Fibroblast of pulmonary artery (primary cell): Measurements from ENCODE around the gene RET.

Experiments used
- DNase-seq: peaks from one replicate; pipeline ENCODE4 v3.0.0-alpha.2; 2010; ENCODE audit warnings: low read depth
- H3K4me3 ChIP-seq: replicated peaks from 2 replicates; pipeline ENCODE4 v1.5.1; 2011; ENCODE audit warnings: low read depth, mild to moderate bottlenecking, control low read depth, low read length, moderate library complexity
- TF ChIP-seq, protein P1 (sequence below): IDR thresholded peaks from 2 replicates; pipeline ENCODE4 v1.5.1; 2011; ENCODE audit warnings: mild to moderate bottlenecking, control low read depth, low read length, inconsistent platforms; ENCODE audit errors: missing control alignments

Gene RET

DNA sequence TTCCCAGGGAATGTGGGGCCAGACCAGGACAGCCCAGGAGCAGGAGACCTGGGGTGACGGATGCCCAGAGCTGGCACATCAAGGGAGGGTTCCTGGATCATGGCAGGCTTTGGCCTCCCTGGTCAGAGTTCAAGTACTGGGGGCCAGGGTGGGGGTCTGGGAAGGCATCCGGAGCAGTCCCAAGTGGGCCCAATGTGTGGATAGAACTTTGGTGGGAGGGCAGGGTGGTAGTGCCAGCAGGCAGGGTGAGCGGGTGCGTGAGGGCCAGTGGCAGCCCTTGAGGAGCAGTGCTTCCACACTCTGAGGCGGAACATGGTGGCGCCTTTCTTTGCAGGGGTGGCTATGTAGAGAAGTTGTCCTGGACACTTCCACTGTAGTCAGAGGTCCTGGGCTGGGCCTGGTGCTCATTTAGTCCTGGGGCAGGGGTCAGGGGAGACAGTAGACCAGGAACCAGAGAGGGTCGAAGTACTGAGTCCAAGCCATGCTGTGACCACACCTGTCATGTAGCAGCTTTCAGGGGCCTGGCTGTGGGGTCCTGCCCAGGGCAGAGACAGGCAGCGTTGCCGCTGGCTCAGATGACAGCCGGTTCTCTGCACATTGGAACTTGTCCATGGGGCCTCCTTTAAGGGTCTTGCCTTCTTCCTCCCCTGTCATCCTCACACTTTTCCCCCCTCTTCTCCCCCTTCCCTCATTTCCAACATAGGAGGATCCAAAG is 39.2 kb downstream of the RET start:
- TF ChIP-seq, protein P1, sequence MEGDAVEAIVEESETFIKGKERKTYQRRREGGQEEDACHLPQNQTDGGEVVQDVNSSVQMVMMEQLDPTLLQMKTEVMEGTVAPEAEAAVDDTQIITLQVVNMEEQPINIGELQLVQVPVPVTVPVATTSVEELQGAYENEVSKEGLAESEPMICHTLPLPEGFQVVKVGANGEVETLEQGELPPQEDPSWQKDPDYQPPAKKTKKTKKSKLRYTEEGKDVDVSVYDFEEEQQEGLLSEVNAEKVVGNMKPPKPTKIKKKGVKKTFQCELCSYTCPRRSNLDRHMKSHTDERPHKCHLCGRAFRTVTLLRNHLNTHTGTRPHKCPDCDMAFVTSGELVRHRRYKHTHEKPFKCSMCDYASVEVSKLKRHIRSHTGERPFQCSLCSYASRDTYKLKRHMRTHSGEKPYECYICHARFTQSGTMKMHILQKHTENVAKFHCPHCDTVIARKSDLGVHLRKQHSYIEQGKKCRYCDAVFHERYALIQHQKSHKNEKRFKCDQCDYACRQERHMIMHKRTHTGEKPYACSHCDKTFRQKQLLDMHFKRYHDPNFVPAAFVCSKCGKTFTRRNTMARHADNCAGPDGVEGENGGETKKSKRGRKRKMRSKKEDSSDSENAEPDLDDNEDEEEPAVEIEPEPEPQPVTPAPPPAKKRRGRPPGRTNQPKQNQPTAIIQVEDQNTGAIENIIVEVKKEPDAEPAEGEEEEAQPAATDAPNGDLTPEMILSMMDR: no peak
- no peak overlapping the region for H3K4me3 ChIP-seq
- no peak for DNase-seq

DNA sequence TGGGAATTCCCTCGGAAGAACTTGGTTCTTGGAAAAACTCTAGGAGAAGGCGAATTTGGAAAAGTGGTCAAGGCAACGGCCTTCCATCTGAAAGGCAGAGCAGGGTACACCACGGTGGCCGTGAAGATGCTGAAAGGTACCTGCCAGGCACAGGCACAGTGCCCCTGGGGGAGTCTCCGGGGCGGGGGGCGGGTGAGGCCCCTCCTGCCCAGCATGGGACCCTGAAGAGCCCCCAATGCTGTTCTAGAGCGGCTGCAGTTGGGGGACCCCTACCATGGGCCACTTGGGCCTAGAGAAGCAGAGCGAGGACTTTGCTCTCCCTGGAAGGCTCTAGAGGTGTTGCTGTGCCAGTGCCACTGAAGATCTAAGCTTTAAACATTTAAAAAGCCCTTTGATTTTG is 39.7 kb downstream of the RET start:
- H3K4me3 ChIP-seq: no peak overlapping the region
- DNase-seq: no peak
- TF ChIP-seq, protein P1: no peak

DNA sequence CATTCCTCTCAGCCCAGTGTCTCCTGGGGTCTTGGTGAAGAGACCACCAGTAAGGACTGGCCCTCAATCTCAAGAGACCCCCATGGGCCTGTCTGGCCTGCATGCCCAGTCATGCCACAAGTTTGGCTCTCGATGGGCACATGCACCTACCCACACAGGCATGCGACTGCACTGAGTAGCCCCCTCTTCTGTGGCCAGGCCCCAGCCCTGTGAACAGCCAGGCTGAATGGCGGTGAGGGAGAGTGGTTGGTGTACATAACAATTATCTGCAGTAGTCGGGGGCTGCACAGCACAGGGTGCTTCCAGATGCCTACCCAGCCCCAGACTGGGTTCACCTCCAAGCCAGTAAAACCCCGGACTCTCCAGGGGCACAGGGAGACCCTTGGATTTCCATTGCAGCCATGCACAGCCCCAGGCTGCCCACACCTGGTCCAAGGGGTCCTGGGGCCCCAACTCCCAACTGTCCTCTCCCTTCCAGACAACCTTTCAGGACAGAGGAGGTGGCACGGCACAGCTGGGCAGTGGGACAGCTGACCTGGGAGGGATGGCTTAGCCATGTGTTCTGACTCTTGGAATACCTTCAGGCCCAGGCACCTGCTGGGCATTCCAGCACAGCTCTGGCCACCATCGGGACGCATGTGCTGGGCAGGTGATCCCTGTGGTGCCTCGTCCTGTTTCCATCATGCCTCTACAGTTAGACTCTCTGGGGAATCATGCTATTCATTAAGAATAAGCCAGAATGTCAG is 40.3 kb downstream of the RET start:
- TF ChIP-seq, protein P1: no peak
- no peak for DNase-seq
- no peak overlapping the region for H3K4me3 ChIP-seq

DNA sequence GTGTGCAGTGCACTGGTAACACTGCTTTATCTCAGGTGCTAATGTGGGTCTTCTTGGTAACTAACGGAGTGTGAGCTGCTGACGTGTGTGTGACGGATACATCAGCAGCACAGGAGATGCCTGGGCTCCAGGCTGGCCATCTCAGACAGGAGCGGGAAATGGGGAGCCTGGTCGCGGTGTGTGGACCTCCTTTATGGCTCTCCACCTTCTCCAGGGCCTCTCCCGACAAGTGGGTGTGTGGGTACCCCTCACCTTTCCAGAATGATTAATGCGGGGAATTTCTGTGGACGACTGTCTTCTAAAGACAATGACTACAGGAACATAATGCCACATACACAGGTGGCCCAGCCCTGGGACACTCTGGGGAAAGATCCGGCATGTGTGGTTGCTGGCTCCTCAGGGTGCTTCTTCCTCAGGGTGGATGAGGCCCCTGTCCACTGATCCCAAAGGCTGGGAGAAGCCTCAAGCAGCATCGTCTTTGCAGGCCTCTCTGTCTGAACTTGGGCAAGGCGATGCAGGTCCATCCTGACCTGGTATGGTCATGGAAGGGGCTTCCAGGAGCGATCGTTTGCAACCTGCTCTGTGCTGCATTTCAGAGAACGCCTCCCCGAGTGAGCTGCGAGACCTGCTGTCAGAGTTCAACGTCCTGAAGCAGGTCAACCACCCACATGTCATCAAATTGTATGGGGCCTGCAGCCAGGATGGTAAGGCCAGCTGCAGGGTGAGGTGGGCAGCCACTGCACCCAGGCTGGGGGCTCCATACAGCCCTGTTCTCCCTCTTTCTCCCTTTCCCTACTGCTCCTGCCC is 41.1 kb downstream of the RET start:
- no peak for DNase-seq
- TF ChIP-seq, protein P1: no peak
- H3K4me3 ChIP-seq: no peak overlapping the region

DNA sequence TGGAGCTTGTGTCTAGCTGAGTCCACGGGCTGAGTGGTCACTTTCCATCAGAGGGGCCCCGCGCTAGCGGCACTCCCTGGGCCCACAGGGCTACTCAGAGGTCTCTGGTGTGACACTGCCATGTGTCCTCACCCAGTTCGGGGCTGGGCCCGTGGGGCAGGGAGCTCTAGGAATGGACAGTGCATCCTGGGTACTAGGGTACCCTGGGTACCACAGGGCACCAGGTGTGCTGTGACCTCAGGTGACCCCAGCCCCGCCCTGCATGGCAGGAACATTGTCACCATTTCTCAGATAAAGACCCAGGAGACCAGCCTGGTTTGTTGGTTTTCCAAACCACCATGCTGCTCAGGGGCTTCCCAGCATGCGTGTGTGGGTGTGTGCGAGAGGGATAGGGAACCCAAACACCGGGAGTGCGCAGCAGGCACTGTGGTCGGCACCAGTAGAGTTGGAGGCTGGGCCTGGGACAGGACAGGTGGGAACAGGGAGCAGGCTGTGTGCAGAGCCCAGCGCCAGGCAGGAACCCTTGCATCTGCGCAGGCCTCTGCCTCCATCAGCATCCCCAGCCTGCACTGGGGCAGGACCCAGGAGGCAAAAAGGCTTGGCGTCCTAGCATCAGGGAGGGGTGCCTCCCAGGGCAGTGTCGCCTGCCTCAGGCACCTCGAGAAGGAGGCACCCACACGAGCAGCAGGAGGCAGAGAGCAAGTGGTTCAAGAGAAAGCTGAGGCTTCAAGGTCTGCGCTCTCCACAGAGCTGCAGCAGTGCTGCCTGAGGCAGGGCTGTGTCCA is 42.0 kb downstream of the RET start:
- TF ChIP-seq, protein P1: no peak
- no peak for DNase-seq

DNA sequence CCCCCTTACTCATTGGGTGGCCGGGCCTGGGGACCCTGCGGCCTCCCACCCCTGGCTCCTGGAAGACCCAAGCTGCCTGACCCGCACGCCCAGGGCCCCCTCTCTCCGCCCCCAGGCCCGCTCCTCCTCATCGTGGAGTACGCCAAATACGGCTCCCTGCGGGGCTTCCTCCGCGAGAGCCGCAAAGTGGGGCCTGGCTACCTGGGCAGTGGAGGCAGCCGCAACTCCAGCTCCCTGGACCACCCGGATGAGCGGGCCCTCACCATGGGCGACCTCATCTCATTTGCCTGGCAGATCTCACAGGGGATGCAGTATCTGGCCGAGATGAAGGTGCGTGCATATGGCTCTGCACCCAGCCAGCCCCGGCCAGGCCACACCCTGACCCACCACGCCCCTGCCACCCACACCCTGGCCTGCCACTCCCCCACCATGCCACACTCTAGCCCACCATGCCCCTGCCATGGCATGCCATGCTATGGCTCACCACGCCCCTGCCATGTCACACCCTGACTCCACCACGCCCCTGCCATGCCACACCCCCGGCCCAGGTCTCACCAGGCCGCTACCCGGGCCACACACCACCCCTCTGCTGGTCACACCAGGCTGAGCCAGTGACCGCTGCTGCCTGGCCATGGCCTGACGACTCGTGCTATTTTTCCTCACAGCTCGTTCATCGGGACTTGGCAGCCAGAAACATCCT is 42.7 kb downstream of the RET start:
- no peak overlapping the region for H3K4me3 ChIP-seq
- no peak for DNase-seq
- TF ChIP-seq, protein P1: no peak

More for the DNA sequence above, 42.0 kb downstream of the RET start:
- no peak overlapping the region for H3K4me3 ChIP-seq
